ENCODE measurements around the gene EHD2. TPM values are rescaled to one million over a fixed set of nuclear protein-coding genes. Genes with fewer than 3 reads are reported as not detected.
"Not testable (repeated sequence)": the region's sequence is repeated elsewhere in the genome, so short reads cannot be mapped to it uniquely, and the experiment has no call there.

Gene EHD2
- polyA plus RNA-seq (ENCODE audit: insufficient read depth in 1 of 5, insufficient read length in 5 of 5, low replicate concordance in 1 of 5), result 100 to 1,000 TPM in 3 of 5 donors, 10 to 100 TPM in 2; 79.9 to 160 (median 107) TPM
- long read RNA-seq, donor 1, transcript EHD2-201 (6 exons, 3,585 nt), result major isoform, 26 of 50 reads
- long read RNA-seq, donor 1, partial matches to known transcripts, result 24 of 50 reads
- long read RNA-seq, donor 1, other reads (novel, unspliced or antisense), result 0 of 50 reads
- long read RNA-seq, donor 2, transcript EHD2-201 (6 exons, 3,585 nt), result major isoform, 18 of 18 reads
- long read RNA-seq, donor 2, partial matches to known transcripts, result 0 of 18 reads
- long read RNA-seq, donor 2, other reads (novel, unspliced or antisense), result 0 of 18 reads
- long read RNA-seq, donor 3, transcript EHD2-201 (6 exons, 3,585 nt), result major isoform, 26 of 38 reads
- long read RNA-seq, donor 3, partial matches to known transcripts, result 11 of 38 reads
- long read RNA-seq, donor 3, other reads (novel, unspliced or antisense), result 0 of 38 reads
- long read RNA-seq, donor 4, transcript EHD2-201 (6 exons, 3,585 nt), result major isoform, 27 of 27 reads
- long read RNA-seq, donor 4, partial matches to known transcripts, result 0 of 27 reads
- long read RNA-seq, donor 4, other reads (novel, unspliced or antisense), result 0 of 27 reads
- long read RNA-seq, donor 5, transcript EHD2-201 (6 exons, 3,585 nt), result major isoform, 28 of 160 reads
- long read RNA-seq, donor 5, partial matches to known transcripts, result 132 of 160 reads
- long read RNA-seq, donor 5, other reads (novel, unspliced or antisense), result 0 of 160 reads
- long read RNA-seq, donor 6, transcript EHD2-201 (6 exons, 3,585 nt), result major isoform, 35 of 53 reads
- long read RNA-seq, donor 6, partial matches to known transcripts, result 18 of 53 reads
- long read RNA-seq, donor 6, other reads (novel, unspliced or antisense), result 0 of 53 reads
- long read RNA-seq, donor 7, transcript EHD2-201 (6 exons, 3,585 nt), result major isoform, 53 of 59 reads
- long read RNA-seq, donor 7, partial matches to known transcripts, result 6 of 59 reads
- long read RNA-seq, donor 7, other reads (novel, unspliced or antisense), result 0 of 59 reads
- long read RNA-seq, donor 8, transcript EHD2-201 (6 exons, 3,585 nt), result major isoform, 9 of 9 reads
- long read RNA-seq, donor 8, partial matches to known transcripts, result 0 of 9 reads
- long read RNA-seq, donor 8, other reads (novel, unspliced or antisense), result 0 of 9 reads

GRCh38 chr19:47713046-47714021 lies at the start of gene EHD2:
Gene EHD2, plus strand, starts transcription at chr19:47713422. Its CDS starts 3,191 bp downstream, at chr19:47716613.
- peak; percentile 79 to 80 for DNase-seq

GRCh38 chr19:47663435-47663910 lies 49.7 kb upstream of the EHD2 start:
- DNase-seq, result peak in 1 of 2 donors; percentile 12

- DNase-seq, result peak; percentile 31 to 56
These were observed 49.1 kb upstream of the EHD2 start for GRCh38 chr19:47663911-47664771.

GRCh38 chr19:47668556-47668955 lies 44.7 kb upstream of the EHD2 start:
- not testable (repeated sequence) for DNase-seq

- no peak for DNase-seq
These were observed 42.5 kb upstream of the EHD2 start for GRCh38 chr19:47670736-47671135.

GRCh38 chr19:47671499-47671898 lies 41.7 kb upstream of the EHD2 start:
- no peak for DNase-seq

- DNase-seq, result no peak
These were observed 39.8 kb upstream of the EHD2 start for GRCh38 chr19:47673426-47673825.

GRCh38 chr19:47674548-47674947 lies 38.7 kb upstream of the EHD2 start:
- no peak for DNase-seq

GRCh38 chr19:47675271-47675670 lies 38.0 kb upstream of the EHD2 start:
- DNase-seq, result no peak

- no peak for DNase-seq
These were observed 37.4 kb upstream of the EHD2 start for GRCh38 chr19:47675859-47676258.

GRCh38 chr19:47676811-47677210 lies 36.4 kb upstream of the EHD2 start:
- DNase-seq, result no peak

GRCh38 chr19:47679251-47679900 lies 33.8 kb upstream of the EHD2 start:
- DNase-seq, result no peak

- DNase-seq, result no peak
These were observed 33.0 kb upstream of the EHD2 start for GRCh38 chr19:47679922-47680857.

GRCh38 chr19:47680858-47681332 lies 32.3 kb upstream of the EHD2 start:
- no peak for DNase-seq

GRCh38 chr19:47681388-47681787 lies 31.8 kb upstream of the EHD2 start:
- DNase-seq, result no peak

- DNase-seq, result no peak
These were observed 31.3 kb upstream of the EHD2 start for GRCh38 chr19:47681936-47682335.

- DNase-seq, result no peak
These were observed 30.3 kb upstream of the EHD2 start for GRCh38 chr19:47682939-47683338.
